Measurements from ENCODE around the gene HBP1. TPM values are rescaled to one million over a fixed set of nuclear protein-coding genes. Genes with fewer than 3 reads are reported as not detected.
"Not testable (repeated sequence)": the region's sequence is repeated elsewhere in the genome, so short reads cannot be mapped to it uniquely, and the experiment has no call there.

HBP1 gene
- total RNA-seq, 2 experiments from 2014 or later = 17.8 to 25.4 TPM

- Mint-ChIP-seq H3K36me3 (ENCODE audit: low read depth) (peaks cover 24% of the 10 kb centered on the region), H3K4me1 (peaks cover 4% of the 10 kb centered on the region), H3K9me3 (ENCODE audit: low read depth) (no peaks in the 10 kb centered on the region), H3K4me3 (no peak overlapping the region), H3K27me3 (no peaks in the 10 kb centered on the region), H3K27ac (no peak overlapping the region)
- intact Hi-C loops (cut with DNase I, micrococcal nuclease) = no loop called here
- ATAC-seq = no peak
- no peak for DNase-seq
- ChIA-PET CTCF (interaction anchor here (0.8 to 1.1 kb wide), 3 partner anchors 9 to 59 kb away, joined by 3 read pairs; no protein-coding TSS in a partner anchor), POLR2A (interaction anchor here (0.6 kb wide), 1 partner anchor 347 kb away, joined by 4 read pairs; no protein-coding TSS in a partner anchor)
These were observed 39.8 kb downstream of the HBP1 start for GRCh38 chr7:107208563-107208962.

DNA sequence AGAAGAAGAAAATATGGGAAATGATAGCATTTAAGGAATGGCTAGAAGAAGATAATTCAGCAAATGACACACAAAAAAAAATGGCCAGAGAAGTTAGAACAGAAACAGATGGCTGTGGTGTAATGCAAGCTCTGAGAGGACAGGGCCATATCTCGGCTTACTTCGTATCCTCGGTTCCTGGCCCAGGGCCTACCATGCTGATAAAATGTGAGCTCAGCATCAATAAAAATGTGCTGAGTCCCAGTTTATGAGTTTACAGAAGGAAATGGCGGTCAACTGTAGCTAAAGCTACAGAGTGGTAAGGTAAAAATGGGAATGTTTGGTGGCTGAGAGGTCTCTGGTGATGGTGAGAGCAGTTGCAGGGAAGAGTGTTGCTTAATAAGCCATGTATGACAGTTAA is 40.8 kb downstream of the HBP1 start:
- intact Hi-C loops (cut with DNase I, micrococcal nuclease) = no loop called here
- peaks cover 21% of the 10 kb centered on the region for H3K36me3 Mint-ChIP-seq (ENCODE audit: low read depth)
- peaks cover 4% of the 10 kb centered on the region for H3K4me1 Mint-ChIP-seq
- ATAC-seq (no peak), DNase-seq (no peak)
- CTCF ChIA-PET = interaction anchor here (0.9 kb wide), 1 partner anchor 10 kb away, joined by 3 read pairs; no protein-coding TSS in a partner anchor
- H3K9me3 Mint-ChIP-seq (ENCODE audit: low read depth) = peaks cover 2% of the 10 kb centered on the region
- no peaks in the 10 kb centered on the region for H3K27me3 Mint-ChIP-seq
- no peak overlapping the region for H3K27ac Mint-ChIP-seq
- H3K4me3 Mint-ChIP-seq = no peak overlapping the region
- POLR2A ChIA-PET = no interaction called here

DNA sequence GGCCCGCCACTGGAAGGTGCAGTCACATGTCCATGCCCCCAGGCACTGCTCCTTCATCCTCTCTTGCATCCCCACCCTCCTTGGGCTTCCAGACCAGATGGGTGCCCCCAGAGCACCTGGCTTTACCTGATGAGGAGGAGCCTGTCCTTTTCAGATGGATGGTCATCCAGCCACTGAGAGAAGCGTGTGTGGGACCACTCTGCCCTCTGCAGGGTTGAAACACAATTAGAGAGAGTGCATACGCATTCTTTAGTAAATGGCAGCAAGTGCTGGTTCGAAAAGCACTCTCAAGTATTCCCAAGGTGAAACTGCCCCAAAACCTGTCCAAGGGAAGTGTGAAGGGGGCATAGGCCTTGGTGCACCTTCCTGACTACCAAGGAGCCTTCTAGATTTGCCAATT is 41.6 kb downstream of the HBP1 start:
- peaks cover 26% of the 10 kb centered on the region for H3K36me3 Mint-ChIP-seq (ENCODE audit: low read depth)
- ChIA-PET POLR2A (no interaction called here), CTCF (no interaction called here)
- no peak overlapping the region for H3K4me3 Mint-ChIP-seq
- DNase-seq = no peak
- intact Hi-C loops (cut with DNase I, micrococcal nuclease) = no loop called here
- H3K27me3 Mint-ChIP-seq = no peaks in the 10 kb centered on the region
- no peak overlapping the region for H3K27ac Mint-ChIP-seq
- peaks cover 5% of the 10 kb centered on the region for H3K9me3 Mint-ChIP-seq (ENCODE audit: low read depth)
- H3K4me1 Mint-ChIP-seq = peaks cover 4% of the 10 kb centered on the region
- no peak for ATAC-seq

DNA sequence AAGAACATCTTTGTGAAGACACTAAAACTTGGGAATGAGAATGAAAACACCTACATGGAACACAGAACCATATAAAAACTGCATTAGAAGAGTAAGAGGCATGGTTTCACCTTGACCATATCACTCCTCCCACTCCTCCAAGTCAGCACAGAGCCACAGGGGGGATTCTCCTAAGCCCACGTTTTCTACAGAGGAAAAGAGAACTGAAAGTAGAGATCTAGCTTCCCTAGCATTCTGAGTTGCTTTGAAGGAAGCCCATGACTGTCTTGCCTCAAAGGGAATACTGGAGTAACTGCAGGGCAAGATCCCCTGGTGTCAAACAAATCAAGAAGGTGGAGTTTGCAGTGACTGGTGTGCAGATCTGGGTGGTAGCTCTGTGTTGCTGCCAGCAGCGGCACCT is 43.9 kb downstream of the HBP1 start:
- DNase-seq (no peak), ATAC-seq (no peak)
- ChIA-PET CTCF (interaction anchor here (0.8 kb wide), 2 partner anchors 11 to 65 kb away, joined by 3 to 5 read pairs; no protein-coding TSS in a partner anchor), POLR2A (interaction anchor here (0.6 kb wide), 1 partner anchor 104 kb away, joined by 5 read pairs; no protein-coding TSS in a partner anchor)
- peaks cover 31% of the 10 kb centered on the region for H3K36me3 Mint-ChIP-seq (ENCODE audit: low read depth)
- H3K27me3 Mint-ChIP-seq = no peaks in the 10 kb centered on the region
- H3K4me3 Mint-ChIP-seq = no peak overlapping the region
- H3K4me1 Mint-ChIP-seq = peaks cover 4% of the 10 kb centered on the region
- intact Hi-C loops (cut with DNase I, micrococcal nuclease) = no loop called here
- no peak overlapping the region for H3K27ac Mint-ChIP-seq
- peaks cover 12% of the 10 kb centered on the region for H3K9me3 Mint-ChIP-seq (ENCODE audit: low read depth)

DNA sequence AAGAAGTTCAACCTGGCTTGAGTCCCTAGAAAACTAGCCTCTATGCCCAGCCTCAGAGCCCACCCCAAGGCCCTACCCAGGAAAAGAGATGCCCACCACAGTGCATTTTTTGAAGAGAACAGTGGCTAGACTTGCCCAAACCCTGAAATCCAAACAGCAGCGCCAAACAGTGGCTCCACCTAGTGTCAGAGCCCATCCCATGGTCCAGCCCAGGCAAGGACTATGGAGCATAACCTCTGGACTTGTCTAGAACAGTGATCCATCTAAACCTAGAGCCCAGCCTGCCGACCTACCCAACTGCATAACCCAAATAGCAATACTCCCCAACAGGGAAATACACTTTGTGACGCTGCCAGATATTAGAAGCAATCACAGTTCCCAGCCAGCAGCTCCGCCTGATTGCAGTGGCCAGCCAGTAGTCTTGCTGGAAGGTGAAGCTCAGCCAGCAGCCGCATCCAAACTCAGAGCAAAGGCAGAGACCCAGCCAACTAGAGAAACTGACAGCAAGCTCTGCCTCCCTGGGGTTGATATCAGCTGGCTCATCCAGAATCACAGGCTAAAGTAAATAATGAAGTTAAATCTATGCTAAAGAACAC is 44.5 kb downstream of the HBP1 start:
- ATAC-seq = no peak
- ChIA-PET CTCF (no interaction called here), POLR2A (no interaction called here)
- Mint-ChIP-seq H3K36me3 (ENCODE audit: low read depth) (peaks cover 31% of the 10 kb centered on the region), H3K27me3 (no peaks in the 10 kb centered on the region), H3K4me3 (no peak overlapping the region), H3K4me1 (peaks cover 4% of the 10 kb centered on the region), H3K27ac (no peak overlapping the region), H3K9me3 (ENCODE audit: low read depth) (peaks cover 12% of the 10 kb centered on the region)
- no peak for DNase-seq
- intact Hi-C loops (cut with DNase I, micrococcal nuclease) = no loop called here

- Mint-ChIP-seq H3K4me1 (peaks cover 6% of the 10 kb centered on the region), H3K4me3 (no peak overlapping the region), H3K9me3 (ENCODE audit: low read depth) (peaks cover 12% of the 10 kb centered on the region), H3K27me3 (no peaks in the 10 kb centered on the region), H3K27ac (no peak overlapping the region), H3K36me3 (ENCODE audit: low read depth) (peaks cover 34% of the 10 kb centered on the region)
- no peak for ATAC-seq
- ChIA-PET CTCF (interaction anchor here (0.9 kb wide), 1 partner anchor 11 kb away, joined by 3 read pairs; no protein-coding TSS in a partner anchor), POLR2A (no interaction called here)
- no peak for DNase-seq
- intact Hi-C loops (cut with DNase I, micrococcal nuclease) = no loop called here
These were observed 45.1 kb downstream of the HBP1 start for GRCh38 chr7:107213945-107214344.

- DNase-seq = no peak
- POLR2A ChIA-PET = interaction anchor here (0.6 kb wide), 1 partner anchor 50 kb away, joined by 6 read pairs; no protein-coding TSS in a partner anchor
- CTCF ChIA-PET = no interaction called here
- intact Hi-C loops (cut with DNase I, micrococcal nuclease) = no loop called here
- Mint-ChIP-seq H3K4me3 (no peak overlapping the region), H3K36me3 (ENCODE audit: low read depth) (peaks cover 29% of the 10 kb centered on the region), H3K9me3 (ENCODE audit: low read depth) (peaks cover 12% of the 10 kb centered on the region), H3K27me3 (no peaks in the 10 kb centered on the region), H3K4me1 (peaks cover 2% of the 10 kb centered on the region), H3K27ac (no peak overlapping the region)
- ATAC-seq = no peak
These were observed 50.9 kb downstream of the HBP1 start for GRCh38 chr7:107219563-107220244.

GRCh38 chr7:107220356-107220755 is 51.6 kb downstream of the HBP1 start:
- Mint-ChIP-seq H3K4me3 (no peak overlapping the region), H3K27me3 (no peaks in the 10 kb centered on the region), H3K9me3 (ENCODE audit: low read depth) (peaks cover 10% of the 10 kb centered on the region), H3K36me3 (ENCODE audit: low read depth) (peaks cover 25% of the 10 kb centered on the region), H3K4me1 (peaks cover 2% of the 10 kb centered on the region), H3K27ac (no peak overlapping the region)
- DNase-seq = no peak
- CTCF ChIA-PET = interaction anchor here (0.6 kb wide), 1 partner anchor 524 kb away, joined by 4 read pairs; no protein-coding TSS in a partner anchor
- intact Hi-C loops (cut with DNase I, micrococcal nuclease) = no loop called here
- POLR2A ChIA-PET = no interaction called here
- ATAC-seq = no peak

GRCh38 chr7:107220806-107221205 is 52.0 kb downstream of the HBP1 start:
- DNase-seq; H3K9me3 Mint-ChIP-seq (ENCODE audit: low read depth); H3K4me1 Mint-ChIP-seq; POLR2A ChIA-PET; H3K4me3 Mint-ChIP-seq; H3K27ac Mint-ChIP-seq; intact Hi-C loops (cut with DNase I, micrococcal nuclease); H3K27me3 Mint-ChIP-seq; ATAC-seq: not testable (repeated sequence)
- peaks cover 24% of the 10 kb centered on the region for H3K36me3 Mint-ChIP-seq (ENCODE audit: low read depth)
- CTCF ChIA-PET = interaction anchor here (0.6 kb wide), 1 partner anchor 524 kb away, joined by 4 read pairs; no protein-coding TSS in a partner anchor

GRCh38 chr7:107224374-107225223 is 55.8 kb downstream of the HBP1 start:
- ChIA-PET POLR2A (no interaction called here), CTCF (interaction anchor here (1.0 kb wide), 1 partner anchor 10 kb away, joined by 3 read pairs; no protein-coding TSS in a partner anchor)
- Mint-ChIP-seq H3K27me3 (no peaks in the 10 kb centered on the region), H3K36me3 (ENCODE audit: low read depth) (peaks cover 15% of the 10 kb centered on the region), H3K9me3 (ENCODE audit: low read depth) (no peaks in the 10 kb centered on the region), H3K4me3 (no peak overlapping the region), H3K27ac (no peak overlapping the region), H3K4me1 (no peaks in the 10 kb centered on the region)
- no peak for ATAC-seq
- intact Hi-C loops (cut with DNase I, micrococcal nuclease) = no loop called here
- no peak for DNase-seq

DNA sequence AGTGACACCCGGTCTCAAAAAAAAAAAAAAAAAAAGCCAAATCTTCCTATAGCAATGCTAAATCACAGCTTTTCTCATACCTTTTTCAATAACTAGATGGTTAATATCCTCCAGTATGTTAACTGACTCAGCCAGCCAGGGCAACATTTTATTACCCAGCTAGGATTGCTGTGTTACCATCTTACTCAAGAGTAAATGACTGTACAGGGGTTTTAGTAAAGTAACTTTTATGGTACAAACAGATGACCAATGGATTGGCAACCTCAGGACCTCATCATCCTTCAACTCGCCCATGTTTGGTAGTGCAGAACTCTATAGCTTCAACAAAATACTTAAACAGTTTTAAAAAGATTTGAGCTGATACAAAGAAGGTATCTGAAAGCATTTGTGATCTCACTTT is 59.5 kb downstream of the HBP1 start:
- DNase-seq (no peak), ATAC-seq (no peak)
- ChIA-PET CTCF (interaction anchor here (0.7 kb wide), 1 partner anchor 8 kb away, joined by 3 read pairs; no protein-coding TSS in a partner anchor), POLR2A (interaction anchor here (0.6 kb wide), 1 partner anchor 25 kb away, joined by 3 read pairs; no protein-coding TSS in a partner anchor)
- no peaks in the 10 kb centered on the region for H3K9me3 Mint-ChIP-seq (ENCODE audit: low read depth)
- H3K27ac Mint-ChIP-seq = no peak overlapping the region
- H3K4me1 Mint-ChIP-seq = no peaks in the 10 kb centered on the region
- intact Hi-C loops (cut with DNase I, micrococcal nuclease) = no loop called here
- peaks cover 6% of the 10 kb centered on the region for H3K36me3 Mint-ChIP-seq (ENCODE audit: low read depth)
- no peaks in the 10 kb centered on the region for H3K27me3 Mint-ChIP-seq
- H3K4me3 Mint-ChIP-seq = no peak overlapping the region
